GM12878 (cell line): ENCODE data around the gene MOXD1. TPM values are rescaled to one million over a fixed set of nuclear protein-coding genes. Genes with fewer than 3 reads are reported as not detected.

Experiments used
- ATAC-seq: fragments of 200-7000 bp; cut with Tn5 transposase; 3 replicates; pipeline ENCODE4 v1.9.1; 2020; ENCODE audit warnings: mild to moderate bottlenecking, moderate library complexity
- BruUV-seq: library from RNA; stranded (reverse); fragments of 400-500 nt; replicated peaks from 2 replicates; lab custom pipeline; 2021; lab: Mats Ljungman, UMichigan
- CTCF ChIA-PET: fragments of 300-600 bp; sonication (Branson Sonifier 250); formaldehyde crosslinking; extraction: SDS; loops from one replicate; lab custom pipeline; 2021; ENCODE audit warnings: inconsistent platforms; lab: Yijun Ruan, JAX
- POLR2A ChIA-PET: fragments of 350-600 bp; formaldehyde crosslinking; extraction: SDS; loops from one replicate; lab custom pipeline; 2021; ENCODE audit warnings: inconsistent platforms; lab: Charles Lee
- RAD21 ChIA-PET: fragments of 300-600 bp; sonication (Branson Sonifier 250); formaldehyde crosslinking; loops from one replicate; lab custom pipeline; 2023; ENCODE audit warnings: antibody characterized with exemption; ENCODE audit not compliant: unreplicated experiment; lab: Charles Lee
- SMC1A ChIA-PET: fragments of 300-600 bp; sonication (Branson Sonifier 250); formaldehyde crosslinking; loops from one replicate; lab custom pipeline; 2023; ENCODE audit not compliant: unreplicated experiment, uncharacterized antibody; lab: Charles Lee
- DNase-seq: peaks from one replicate; pipeline ENCODE4 v3.0.0-alpha.2; 2011; ENCODE audit warnings: low read depth, low spot score
- FAIRE-seq: peaks from 3 replicates; lab custom pipeline; 2011; peaks lifted over from hg19 to GRCh38; lab: Jason Lieb, UNC
- H2AFZ ChIP-seq: 2 replicates; pipeline ENCODE4 v1.6.0; 2011; ENCODE audit warnings: low read depth, low read length, control low read depth; ENCODE audit not compliant: control insufficient read depth
- H3K27ac ChIP-seq: 2 replicates; pipeline ENCODE4 v1.5.1; 2011; ENCODE audit warnings: control low read depth; ENCODE audit not compliant: control insufficient read depth, insufficient read depth
- H3K27me3 ChIP-seq, 2 experiments: replicated peaks in 1 of 2; 2 replicates each; pipeline versions ENCODE4 v1.6.0 to v1.6.1; 2011; ENCODE audit warnings: low read length in 1 of 2; ENCODE audit not compliant: control insufficient read depth in 2 of 2, insufficient read depth in 2 of 2
- H3K36me3 ChIP-seq, 2 experiments: 2 replicates each; pipeline ENCODE4 v1.5.1; 2011; ENCODE audit warnings: low read length in 1 of 2; ENCODE audit not compliant: control insufficient read depth in 2 of 2, insufficient read depth in 2 of 2
- H3K4me1 ChIP-seq: 2 replicates; pipeline ENCODE4 v1.6.1; 2011; ENCODE audit warnings: mild to moderate bottlenecking, low read length, moderate library complexity, mixed read lengths; ENCODE audit not compliant: control insufficient read depth, insufficient read depth
- H3K4me2 ChIP-seq: 2 replicates; pipeline ENCODE4 v1.6.0; 2011; ENCODE audit warnings: control low read depth; ENCODE audit not compliant: control insufficient read depth, insufficient read depth
- H3K4me3 ChIP-seq: fragments of 200-600 bp; sonication (generic); 2 replicates; pipeline ENCODE4 v1.5.1; 2016
- H3K79me2 ChIP-seq: 2 replicates; pipeline ENCODE4 v1.6.0; 2011; ENCODE audit warnings: low read length; ENCODE audit not compliant: control insufficient read depth, insufficient read depth
- H3K9ac ChIP-seq: 2 replicates; pipeline ENCODE4 v1.8.0; 2011; ENCODE audit warnings: low read length, control low read depth, mixed read lengths; ENCODE audit not compliant: control insufficient read depth, insufficient read depth
- H3K9me3 ChIP-seq: replicated peaks from 3 replicates; pipeline ENCODE4 v1.5.1; 2011; ENCODE audit warnings: mild to moderate bottlenecking, low read length; ENCODE audit not compliant: control insufficient read depth, insufficient read depth
- H4K20me1 ChIP-seq: 2 replicates; pipeline ENCODE4 v1.6.0; 2011; ENCODE audit not compliant: control insufficient read depth, insufficient read depth
- IKZF1 ChIP-seq: fragments of 450-650 bp; conservative IDR thresholded peaks from 2 replicates; pipeline ENCODE4 v1.6.1; 2017; ENCODE audit warnings: antibody characterized with exemption, mild to moderate bottlenecking
- KDM1A ChIP-seq: fragments of 200-600 bp; sonication (generic); IDR thresholded peaks from 2 replicates; pipeline ENCODE4 v1.6.1; 2016; ENCODE audit warnings: borderline replicate concordance
- NFIC ChIP-seq: IDR thresholded peaks from 2 replicates; pipeline ENCODE4 v1.6.1; 2012; ENCODE audit warnings: low read depth, mild to moderate bottlenecking, inconsistent platforms, low read length, moderate library complexity
- PAX5 ChIP-seq: IDR thresholded peaks from 2 replicates; pipeline ENCODE4 v1.6.1; 2011; ENCODE audit warnings: low read depth, low read length, borderline replicate concordance
- POLR2AphosphoS2 ChIP-seq: IDR thresholded peaks from 2 replicates; pipeline ENCODE4 v1.6.1; 2011; ENCODE audit warnings: low read depth, mild to moderate bottlenecking, low read length, improper control_type of control experiment, moderate library complexity
- SRF ChIP-seq, 2 experiments: IDR thresholded peaks; 2 replicates each; pipeline ENCODE4 v1.6.1; 2011; ENCODE audit warnings: low read depth in 2 of 2, low read length in 2 of 2, mild to moderate bottlenecking in 1 of 2, moderate library complexity in 1 of 2
- ZNF622 ChIP-seq: fragments of 450-650 bp; IDR thresholded peaks from 2 replicates; pipeline ENCODE4 v1.6.1; 2017; ENCODE audit warnings: mild to moderate bottlenecking, inconsistent platforms
- WGBS: methylation state at CpG from one replicate; pipeline ENCODE4 v1.1.6; 2016; ENCODE audit warnings: low lambda C conversion rate; ENCODE audit not compliant: insufficient replicate concordance, insufficient coverage; ENCODE audit errors: missing lambda C conversion rate; 5-methylcytosine and 5-hydroxymethylcytosine counted together
- in situ Hi-C: fragments of 300-500 bp; cut with MboI; formaldehyde crosslinking; loops from 9 replicates; pipeline ENCODE4 v1.14.3; 2018; ENCODE audit warnings: mixed read lengths
- intact Hi-C: fragments of 100-400 bp; cut with micrococcal nuclease; formaldehyde crosslinking; loops from one replicate; pipeline ENCODE4 v1.14.2; 2022; ENCODE audit not compliant: unreplicated experiment
- polyA plus RNA-seq, 11 experiments: library from polyadenylated mRNA; depleted of rRNA in 4 of 11; unstranded in 6 of 11; stranded (reverse) in 5 of 11; fragments of >200 nt; fragmentation: Nextera tagmentation in 4 of 11; fragmentation: Illumina TruSeq in 1 of 11; extraction: Ambion mirVana in 4 of 11; extraction: Trizol in 1 of 11; gene quantifications; 1 replicate in 1 of 11; 2 replicates in 10 of 11; pipeline versions ENCODE4 v1.2.1 to v1.2.3, GENCODE V29; 2011 to 2016; ENCODE audit warnings: inconsistent platforms in 2 of 11, missing spikeins in 2 of 11, low read depth in 1 of 11
- total RNA-seq, 4 experiments: library from RNA; depleted of rRNA in 3 of 4; stranded (reverse); fragments of >200 nt in 3 of 4; fragmentation: Illumina TruSeq in 1 of 4; extraction: Trizol in 1 of 4; gene quantifications; 2 replicates each; pipeline versions ENCODE4 v1.2.1 to v1.2.3, GENCODE V29; 2013 to 2021
- TF ChIP-seq, protein P1 (sequence below): IDR thresholded peaks from 2 replicates; pipeline ENCODE4 v1.6.1; 2012; ENCODE audit warnings: low read depth, low read length, improper control_type of control experiment

The MOXD1 gene
- total and polyA plus RNA-seq, 10 of the 15 experiments (the other 5 are each of a cell fraction or from before 2014, with no cell fraction given) = 0.03 to 2.1 (median 0.64) TPM

DNA sequence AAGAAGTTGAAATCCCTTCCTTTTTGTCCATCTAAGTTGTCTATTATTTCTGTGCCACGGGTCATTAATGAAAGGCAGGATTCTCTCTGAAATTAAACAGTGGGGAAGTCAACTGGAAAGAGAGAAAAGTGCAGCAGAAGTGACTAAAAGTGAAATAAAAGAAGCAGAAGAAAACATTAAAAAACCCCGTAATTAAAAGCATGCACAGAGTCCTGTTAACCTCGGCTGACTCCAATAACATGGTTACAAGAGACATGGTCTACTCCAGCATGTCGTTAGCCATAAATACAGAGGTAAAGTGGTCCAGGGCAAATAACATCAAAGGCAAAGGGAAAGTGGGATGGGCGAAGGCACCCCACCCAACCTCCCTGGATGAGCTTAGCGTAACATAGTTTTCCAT lies 13.0 kb upstream of the MOXD1 start (continued):
- TF ChIP-seq IKZF1 = no peak

DNA sequence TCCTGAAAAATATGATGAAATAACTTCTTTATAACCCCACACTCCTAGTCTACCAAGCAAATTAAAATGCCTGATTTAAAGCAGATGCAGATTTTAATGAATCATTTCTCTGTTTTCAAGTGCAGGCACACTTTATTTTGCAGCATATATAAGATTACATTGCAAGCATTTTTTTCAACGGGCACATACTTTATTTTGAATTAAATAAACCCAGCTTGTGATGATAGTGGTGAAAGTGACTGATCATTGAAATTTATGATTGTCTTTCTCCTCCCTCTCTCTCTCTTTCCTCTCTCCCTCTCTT lies 12.2 kb upstream of the MOXD1 start:
- no peak for TF ChIP-seq PAX5
- TF ChIP-seq SRF (IDR thresholded peaks at IDR 0.05; ENCODE audit: low read depth in 2 of 2, low read length in 2 of 2) = no peak
- no peak for TF ChIP-seq ZNF622
- no peak for TF ChIP-seq NFIC
- no peak for TF ChIP-seq POLR2AphosphoS2
- no peak for TF ChIP-seq KDM1A
- TF ChIP-seq, protein P1, sequence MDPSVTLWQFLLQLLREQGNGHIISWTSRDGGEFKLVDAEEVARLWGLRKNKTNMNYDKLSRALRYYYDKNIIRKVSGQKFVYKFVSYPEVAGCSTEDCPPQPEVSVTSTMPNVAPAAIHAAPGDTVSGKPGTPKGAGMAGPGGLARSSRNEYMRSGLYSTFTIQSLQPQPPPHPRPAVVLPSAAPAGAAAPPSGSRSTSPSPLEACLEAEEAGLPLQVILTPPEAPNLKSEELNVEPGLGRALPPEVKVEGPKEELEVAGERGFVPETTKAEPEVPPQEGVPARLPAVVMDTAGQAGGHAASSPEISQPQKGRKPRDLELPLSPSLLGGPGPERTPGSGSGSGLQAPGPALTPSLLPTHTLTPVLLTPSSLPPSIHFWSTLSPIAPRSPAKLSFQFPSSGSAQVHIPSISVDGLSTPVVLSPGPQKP = no peak
- TF ChIP-seq, all 136 proteins: peak for 0
- H3K9me3 ChIP-seq = no peaks in the 10 kb centered on the region; the same call in 2 of the 3 replicates
- no peak for DNase-seq
- H3K36me3 ChIP-seq = no peaks in the 10 kb centered on the region
- H3K9ac ChIP-seq = no peak overlapping the region
- H3K27me3 ChIP-seq = no peaks in the 10 kb centered on the region
- no peak overlapping the region for H3K27ac ChIP-seq
- no peaks in the 10 kb centered on the region for H3K79me2 ChIP-seq
- WGBS = 48% methylated on average over 1 of the region's 1 CpG
- H3K4me2 ChIP-seq = no peak overlapping the region
- BruUV-seq = no TSS peak
- ChIA-PET CTCF (interaction anchor here (0.6 to 1.8 kb wide), 2 partner anchors 67 to 112 kb away, joined by 3 to 7 read pairs; no protein-coding TSS in a partner anchor), SMC1A (interaction anchor here (1.6 kb wide), 1 partner anchor 9 kb away, joined by 4 read pairs; no protein-coding TSS in a partner anchor), POLR2A (no interaction called here), RAD21 (no interaction called here)
- intact Hi-C loops (no loop called here), in situ Hi-C loops (no loop called here)
- H3K4me1 ChIP-seq = no peaks in the 10 kb centered on the region; the same call in 1 of the 2 replicates
- H3K4me3 ChIP-seq = no peak overlapping the region
- FAIRE-seq = no peak
- no peaks in the 10 kb centered on the region for H4K20me1 ChIP-seq
- no peak for ATAC-seq
- H2AFZ ChIP-seq = no peak overlapping the region
